GM23338 (cell line): ENCODE data around the gene ASPG. TPM values are rescaled to one million over a fixed set of nuclear protein-coding genes. Genes with fewer than 3 reads are reported as not detected.

Source experiments
- ATAC-seq: fragments of 200-7000 bp; cut with Tn5 transposase; 3 replicates; pipeline ENCODE4 v1.9.1; 2020
- DNase-seq: peaks from one replicate; pipeline ENCODE4 v3.0.0-alpha.2; 2015; ENCODE audit warnings: low spot score
- H2AFZ ChIP-seq: fragments of 200-600 bp; sonication (generic); 2 replicates; pipeline ENCODE4 v1.8.0; 2016; ENCODE audit warnings: antibody characterized with exemption, mild to moderate bottlenecking, moderate library complexity
- H3F3A ChIP-seq: fragments of 200-600 bp; sonication (generic); replicated peaks from 2 replicates; pipeline ENCODE4 v1.8.0; 2017; ENCODE audit warnings: antibody characterized with exemption, mixed run types, low read depth
- H3K27ac ChIP-seq: fragments of 200-600 bp; sonication (generic); 2 replicates; pipeline ENCODE4 v1.6.1; 2016; ENCODE audit warnings: low read depth
- H3K27me3 ChIP-seq: fragments of 200-600 bp; sonication (generic); 2 replicates; pipeline ENCODE4 v1.8.0; 2016; ENCODE audit warnings: mild to moderate bottlenecking, mixed run types, moderate library complexity; ENCODE audit not compliant: insufficient read depth
- H3K36me3 ChIP-seq: fragments of 200-600 bp; sonication (generic); 2 replicates; pipeline ENCODE4 v1.8.0; 2016; ENCODE audit warnings: mild to moderate bottlenecking; ENCODE audit not compliant: insufficient read depth
- H3K4me1 ChIP-seq: fragments of 200-600 bp; sonication (generic); 2 replicates; pipeline ENCODE4 v1.8.0; 2016; ENCODE audit warnings: mild to moderate bottlenecking, moderate library complexity; ENCODE audit not compliant: insufficient read depth
- H3K4me2 ChIP-seq: fragments of 200-600 bp; sonication (generic); 2 replicates; pipeline ENCODE4 v1.7.1; 2017; ENCODE audit warnings: mixed run types
- H3K4me3 ChIP-seq: fragments of 200-600 bp; sonication (generic); 2 replicates; pipeline ENCODE4 v1.6.1; 2016; ENCODE audit warnings: mixed run types
- H3K79me2 ChIP-seq: fragments of 200-600 bp; sonication (generic); replicated peaks from 2 replicates; pipeline ENCODE4 v1.8.0; 2017; ENCODE audit warnings: mild to moderate bottlenecking; ENCODE audit not compliant: insufficient read depth
- H3K9me2 ChIP-seq: fragments of 200-600 bp; sonication (generic); 2 replicates; pipeline ENCODE4 v1.8.0; 2017; ENCODE audit not compliant: insufficient read depth
- H4K20me1 ChIP-seq: fragments of 200-600 bp; sonication (generic); replicated peaks from 2 replicates; pipeline ENCODE4 v1.8.0; 2017; ENCODE audit warnings: mild to moderate bottlenecking; ENCODE audit not compliant: insufficient read depth
- H3K27ac Mint-ChIP-seq: 2 replicates; pipeline ENCODE4 v1.8.0; 2020; ENCODE audit warnings: inconsistent platforms, mild to moderate bottlenecking, moderate library complexity, mixed read lengths
- H3K27me3 Mint-ChIP-seq: 3 replicates; pipeline ENCODE4 v1.8.0; 2022; ENCODE audit warnings: low read depth, mild to moderate bottlenecking, moderate library complexity, mixed read lengths, inconsistent platforms; ENCODE audit not compliant: insufficient read depth, poor library complexity
- H3K36me3 Mint-ChIP-seq: 3 replicates; pipeline ENCODE4 v1.8.0; 2021; ENCODE audit warnings: low read depth, mild to moderate bottlenecking, inconsistent platforms, moderate library complexity, mixed read lengths
- H3K4me1 Mint-ChIP-seq: 3 replicates; pipeline ENCODE4 v1.8.0; 2020; ENCODE audit warnings: mild to moderate bottlenecking, inconsistent platforms, mixed read lengths
- H3K4me3 Mint-ChIP-seq: 3 replicates; pipeline ENCODE4 v1.8.0; 2021; ENCODE audit warnings: moderate library complexity, mild to moderate bottlenecking, inconsistent platforms, mixed read lengths
- H3K9me3 Mint-ChIP-seq: 3 replicates; pipeline ENCODE4 v1.8.0; 2020; ENCODE audit warnings: moderate library complexity, mild to moderate bottlenecking, inconsistent platforms, mixed read lengths
- JUNB ChIP-seq: IDR thresholded peaks from one replicate; pipeline ENCODE4 v1.6.1; 2016; ENCODE audit warnings: antibody characterized with exemption; ENCODE audit not compliant: unreplicated experiment
- STAT1 ChIP-seq: IDR thresholded peaks from one replicate; pipeline ENCODE4 v1.6.1; 2016; ENCODE audit warnings: antibody characterized with exemption; ENCODE audit not compliant: unreplicated experiment
- ZNF331 ChIP-seq: fragments of 250-450 bp; sonication (Bioruptor Pico); IDR thresholded peaks from 2 replicates; pipeline ENCODE4 v1.5.0; 2020; ENCODE audit warnings: low read depth, mild to moderate bottlenecking, moderate library complexity
- polyA plus RNA-seq: library from polyadenylated mRNA; unstranded; fragments of >200 nt; fragmentation: Nextera tagmentation; extraction: Ambion mirVana; gene quantifications from 2 replicates; pipeline ENCODE4 v1.2.1, GENCODE V29; 2016
- total RNA-seq: library from RNA; depleted of rRNA; stranded (reverse); fragments of >200 nt; shearing (Covaris generic); gene quantifications from 2 replicates; pipeline ENCODE4 v1.2.3, GENCODE V29; 2014
- TF ChIP-seq, protein P1 (sequence below): IDR thresholded peaks from one replicate; pipeline ENCODE4 v1.6.1; 2018; ENCODE audit warnings: antibody characterized with exemption; ENCODE audit not compliant: unreplicated experiment
- TF ChIP-seq, protein P2 (sequence below): fragments of 250-450 bp; sonication (Bioruptor Pico); IDR thresholded peaks from 2 replicates; pipeline ENCODE4 v1.5.0; 2020; ENCODE audit warnings: mild to moderate bottlenecking, moderate library complexity
- TF ChIP-seq, protein P3 (sequence below): IDR thresholded peaks from 2 replicates; pipeline ENCODE4 v1.6.1; 2016; ENCODE audit warnings: antibody characterized with exemption

Gene ASPG
- total and polyA plus RNA-seq, 2 experiments from 2014 or later, result 0.61 to 6.2 TPM

DNA sequence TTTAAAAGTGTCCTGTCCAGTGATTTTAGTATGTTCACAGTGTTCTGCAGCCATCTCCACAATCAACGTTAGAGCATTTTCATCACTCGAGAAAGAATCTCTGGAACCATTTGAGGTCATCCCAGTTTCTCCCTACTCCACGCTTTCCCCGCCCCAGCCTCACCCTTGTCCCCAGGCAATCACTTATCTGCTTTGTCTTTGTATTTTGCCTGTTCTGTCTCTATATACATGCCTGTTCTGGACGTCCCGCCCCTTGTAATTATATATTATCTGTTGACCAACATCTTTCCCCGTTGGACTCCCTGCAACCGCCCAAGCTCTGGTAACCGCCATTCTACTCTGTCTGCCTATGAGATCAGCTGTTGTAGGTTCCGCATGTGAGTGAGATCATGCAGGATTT, 21.5 kb upstream of the ASPG start:
- H3K27me3 Mint-ChIP-seq, result peaks cover 11% of the 10 kb centered on the region
- no peaks in the 10 kb centered on the region for H3F3A ChIP-seq
- H3K4me1 Mint-ChIP-seq, result no peaks in the 10 kb centered on the region
- H3K36me3 Mint-ChIP-seq, result peaks cover 14% of the 10 kb centered on the region
- H3K9me2 ChIP-seq, result peaks cover 8% of the 10 kb centered on the region; the same call in 1 of the 2 replicates
- no peak overlapping the region for H3K27ac ChIP-seq
- no peak overlapping the region for H3K4me2 ChIP-seq
- no peaks in the 10 kb centered on the region; the same call in 1 of the 2 replicates for H3K36me3 ChIP-seq
- H3K9me3 Mint-ChIP-seq, result peaks cover 47% of the 10 kb centered on the region
- H3K4me3 ChIP-seq, result no peak overlapping the region
- no peaks in the 10 kb centered on the region for H3K4me1 ChIP-seq
- H4K20me1 ChIP-seq, result no peaks in the 10 kb centered on the region
- ATAC-seq (no peak), DNase-seq (no peak)
- H3K4me3 Mint-ChIP-seq, result no peak overlapping the region
- no peak overlapping the region for H2AFZ ChIP-seq
- H3K79me2 ChIP-seq, result no peaks in the 10 kb centered on the region
- no peak overlapping the region for H3K27ac Mint-ChIP-seq
- TF ChIP-seq, protein P1, sequence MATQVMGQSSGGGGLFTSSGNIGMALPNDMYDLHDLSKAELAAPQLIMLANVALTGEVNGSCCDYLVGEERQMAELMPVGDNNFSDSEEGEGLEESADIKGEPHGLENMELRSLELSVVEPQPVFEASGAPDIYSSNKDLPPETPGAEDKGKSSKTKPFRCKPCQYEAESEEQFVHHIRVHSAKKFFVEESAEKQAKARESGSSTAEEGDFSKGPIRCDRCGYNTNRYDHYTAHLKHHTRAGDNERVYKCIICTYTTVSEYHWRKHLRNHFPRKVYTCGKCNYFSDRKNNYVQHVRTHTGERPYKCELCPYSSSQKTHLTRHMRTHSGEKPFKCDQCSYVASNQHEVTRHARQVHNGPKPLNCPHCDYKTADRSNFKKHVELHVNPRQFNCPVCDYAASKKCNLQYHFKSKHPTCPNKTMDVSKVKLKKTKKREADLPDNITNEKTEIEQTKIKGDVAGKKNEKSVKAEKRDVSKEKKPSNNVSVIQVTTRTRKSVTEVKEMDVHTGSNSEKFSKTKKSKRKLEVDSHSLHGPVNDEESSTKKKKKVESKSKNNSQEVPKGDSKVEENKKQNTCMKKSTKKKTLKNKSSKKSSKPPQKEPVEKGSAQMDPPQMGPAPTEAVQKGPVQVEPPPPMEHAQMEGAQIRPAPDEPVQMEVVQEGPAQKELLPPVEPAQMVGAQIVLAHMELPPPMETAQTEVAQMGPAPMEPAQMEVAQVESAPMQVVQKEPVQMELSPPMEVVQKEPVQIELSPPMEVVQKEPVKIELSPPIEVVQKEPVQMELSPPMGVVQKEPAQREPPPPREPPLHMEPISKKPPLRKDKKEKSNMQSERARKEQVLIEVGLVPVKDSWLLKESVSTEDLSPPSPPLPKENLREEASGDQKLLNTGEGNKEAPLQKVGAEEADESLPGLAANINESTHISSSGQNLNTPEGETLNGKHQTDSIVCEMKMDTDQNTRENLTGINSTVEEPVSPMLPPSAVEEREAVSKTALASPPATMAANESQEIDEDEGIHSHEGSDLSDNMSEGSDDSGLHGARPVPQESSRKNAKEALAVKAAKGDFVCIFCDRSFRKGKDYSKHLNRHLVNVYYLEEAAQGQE, result no peak
- TF ChIP-seq STAT1 (no peak), JUNB (no peak), ZNF331 (CRISPR knock-in tag) (no peak)
- TF ChIP-seq, protein P2, sequence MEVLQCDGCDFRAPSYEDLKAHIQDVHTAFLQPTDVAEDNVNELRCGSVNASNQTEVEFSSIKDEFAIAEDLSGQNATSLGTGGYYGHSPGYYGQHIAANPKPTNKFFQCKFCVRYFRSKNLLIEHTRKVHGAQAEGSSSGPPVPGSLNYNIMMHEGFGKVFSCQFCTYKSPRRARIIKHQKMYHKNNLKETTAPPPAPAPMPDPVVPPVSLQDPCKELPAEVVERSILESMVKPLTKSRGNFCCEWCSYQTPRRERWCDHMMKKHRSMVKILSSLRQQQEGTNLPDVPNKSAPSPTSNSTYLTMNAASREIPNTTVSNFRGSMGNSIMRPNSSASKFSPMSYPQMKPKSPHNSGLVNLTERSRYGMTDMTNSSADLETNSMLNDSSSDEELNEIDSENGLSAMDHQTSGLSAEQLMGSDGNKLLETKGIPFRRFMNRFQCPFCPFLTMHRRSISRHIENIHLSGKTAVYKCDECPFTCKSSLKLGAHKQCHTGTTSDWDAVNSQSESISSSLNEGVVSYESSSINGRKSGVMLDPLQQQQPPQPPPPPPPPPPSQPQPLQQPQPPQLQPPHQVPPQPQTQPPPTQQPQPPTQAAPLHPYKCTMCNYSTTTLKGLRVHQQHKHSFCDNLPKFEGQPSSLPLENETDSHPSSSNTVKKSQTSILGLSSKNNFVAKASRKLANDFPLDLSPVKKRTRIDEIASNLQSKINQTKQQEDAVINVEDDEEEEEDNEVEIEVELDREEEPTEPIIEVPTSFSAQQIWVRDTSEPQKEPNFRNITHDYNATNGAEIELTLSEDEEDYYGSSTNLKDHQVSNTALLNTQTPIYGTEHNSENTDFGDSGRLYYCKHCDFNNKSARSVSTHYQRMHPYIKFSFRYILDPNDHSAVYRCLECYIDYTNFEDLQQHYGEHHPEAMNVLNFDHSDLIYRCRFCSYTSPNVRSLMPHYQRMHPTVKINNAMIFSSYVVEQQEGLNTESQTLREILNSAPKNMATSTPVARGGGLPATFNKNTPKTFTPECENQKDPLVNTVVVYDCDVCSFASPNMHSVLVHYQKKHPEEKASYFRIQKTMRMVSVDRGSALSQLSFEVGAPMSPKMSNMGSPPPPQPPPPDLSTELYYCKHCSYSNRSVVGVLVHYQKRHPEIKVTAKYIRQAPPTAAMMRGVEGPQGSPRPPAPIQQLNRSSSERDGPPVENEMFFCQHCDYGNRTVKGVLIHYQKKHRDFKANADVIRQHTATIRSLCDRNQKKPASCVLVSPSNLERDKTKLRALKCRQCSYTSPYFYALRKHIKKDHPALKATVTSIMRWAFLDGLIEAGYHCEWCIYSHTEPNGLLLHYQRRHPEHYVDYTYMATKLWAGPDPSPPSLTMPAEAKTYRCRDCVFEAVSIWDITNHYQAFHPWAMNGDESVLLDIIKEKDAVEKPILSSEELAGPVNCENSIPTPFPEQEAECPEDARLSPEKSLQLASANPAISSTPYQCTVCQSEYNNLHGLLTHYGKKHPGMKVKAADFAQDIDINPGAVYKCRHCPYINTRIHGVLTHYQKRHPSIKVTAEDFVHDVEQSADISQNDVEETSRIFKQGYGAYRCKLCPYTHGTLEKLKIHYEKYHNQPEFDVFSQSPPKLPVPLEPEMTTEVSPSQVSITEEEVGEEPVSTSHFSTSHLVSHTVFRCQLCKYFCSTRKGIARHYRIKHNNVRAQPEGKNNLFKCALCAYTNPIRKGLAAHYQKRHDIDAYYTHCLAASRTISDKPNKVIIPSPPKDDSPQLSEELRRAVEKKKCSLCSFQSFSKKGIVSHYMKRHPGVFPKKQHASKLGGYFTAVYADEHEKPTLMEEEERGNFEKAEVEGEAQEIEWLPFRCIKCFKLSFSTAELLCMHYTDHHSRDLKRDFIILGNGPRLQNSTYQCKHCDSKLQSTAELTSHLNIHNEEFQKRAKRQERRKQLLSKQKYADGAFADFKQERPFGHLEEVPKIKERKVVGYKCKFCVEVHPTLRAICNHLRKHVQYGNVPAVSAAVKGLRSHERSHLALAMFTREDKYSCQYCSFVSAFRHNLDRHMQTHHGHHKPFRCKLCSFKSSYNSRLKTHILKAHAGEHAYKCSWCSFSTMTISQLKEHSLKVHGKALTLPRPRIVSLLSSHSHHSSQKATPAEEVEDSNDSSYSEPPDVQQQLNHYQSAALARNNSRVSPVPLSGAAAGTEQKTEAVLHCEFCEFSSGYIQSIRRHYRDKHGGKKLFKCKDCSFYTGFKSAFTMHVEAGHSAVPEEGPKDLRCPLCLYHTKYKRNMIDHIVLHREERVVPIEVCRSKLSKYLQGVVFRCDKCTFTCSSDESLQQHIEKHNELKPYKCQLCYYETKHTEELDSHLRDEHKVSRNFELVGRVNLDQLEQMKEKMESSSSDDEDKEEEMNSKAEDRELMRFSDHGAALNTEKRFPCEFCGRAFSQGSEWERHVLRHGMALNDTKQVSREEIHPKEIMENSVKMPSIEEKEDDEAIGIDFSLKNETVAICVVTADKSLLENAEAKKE (CRISPR knock-in tag), result no peak
- TF ChIP-seq, protein P3, sequence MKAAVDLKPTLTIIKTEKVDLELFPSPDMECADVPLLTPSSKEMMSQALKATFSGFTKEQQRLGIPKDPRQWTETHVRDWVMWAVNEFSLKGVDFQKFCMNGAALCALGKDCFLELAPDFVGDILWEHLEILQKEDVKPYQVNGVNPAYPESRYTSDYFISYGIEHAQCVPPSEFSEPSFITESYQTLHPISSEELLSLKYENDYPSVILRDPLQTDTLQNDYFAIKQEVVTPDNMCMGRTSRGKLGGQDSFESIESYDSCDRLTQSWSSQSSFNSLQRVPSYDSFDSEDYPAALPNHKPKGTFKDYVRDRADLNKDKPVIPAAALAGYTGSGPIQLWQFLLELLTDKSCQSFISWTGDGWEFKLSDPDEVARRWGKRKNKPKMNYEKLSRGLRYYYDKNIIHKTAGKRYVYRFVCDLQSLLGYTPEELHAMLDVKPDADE, result no peak
- no peaks in the 10 kb centered on the region for H3K27me3 ChIP-seq
